ENCODE results near the gene CDH13. TPM values are rescaled to one million over a fixed set of nuclear protein-coding genes. Genes with fewer than 3 reads are reported as not detected.

CDH13 gene
- total RNA-seq, 3 donors from 2014 or later = not detected

GRCh38 chr16:82841108-82841507 is 214.3 kb downstream of the CDH13 start:
- ATAC-seq = no peak
- Mint-ChIP-seq H3K27me3 (ENCODE audit: low read depth) (no peaks in the 10 kb centered on the region), H3K4me1 (ENCODE audit: low read depth) (no peaks in the 10 kb centered on the region)

GRCh38 chr16:82843606-82844271 is 217.0 kb downstream of the CDH13 start:
- peaks cover 4% of the 10 kb centered on the region for H3K9me3 Mint-ChIP-seq
- H3K4me1 Mint-ChIP-seq (ENCODE audit: low read depth) = no peaks in the 10 kb centered on the region
- ATAC-seq (no peak), DNase-seq (no peak)
- H3K27me3 Mint-ChIP-seq (ENCODE audit: low read depth) = no peaks in the 10 kb centered on the region
- H3K36me3 Mint-ChIP-seq (ENCODE audit: insufficient read depth) = no peaks in the 10 kb centered on the region
- no peak overlapping the region for H3K4me3 Mint-ChIP-seq

More at GRCh38 chr16:82841108-82841507, 214.3 kb downstream of the CDH13 start:
- Mint-ChIP-seq H3K9me3 (no peaks in the 10 kb centered on the region), H3K36me3 (ENCODE audit: insufficient read depth) (no peaks in the 10 kb centered on the region), H3K4me3 (no peak overlapping the region)
- DNase-seq = no peak

GRCh38 chr16:82845116-82845515 is 218.3 kb downstream of the CDH13 start:
- H3K36me3 Mint-ChIP-seq (ENCODE audit: insufficient read depth) = no peaks in the 10 kb centered on the region
- H3K9me3 Mint-ChIP-seq = peaks cover 4% of the 10 kb centered on the region
- H3K27me3 Mint-ChIP-seq (ENCODE audit: low read depth) = no peaks in the 10 kb centered on the region
- H3K4me3 Mint-ChIP-seq = no peak overlapping the region
- DNase-seq = no peak
- ATAC-seq = no peak
- no peaks in the 10 kb centered on the region for H3K4me1 Mint-ChIP-seq (ENCODE audit: low read depth)

- DNase-seq (no peak), ATAC-seq (no peak)
- Mint-ChIP-seq H3K9me3 (peaks cover 4% of the 10 kb centered on the region), H3K4me1 (ENCODE audit: low read depth) (no peaks in the 10 kb centered on the region), H3K4me3 (no peak overlapping the region), H3K36me3 (ENCODE audit: insufficient read depth) (no peaks in the 10 kb centered on the region), H3K27me3 (ENCODE audit: low read depth) (no peaks in the 10 kb centered on the region)
Measured at GRCh38 chr16:82846806-82847205, 220.0 kb downstream of the CDH13 start.

- ATAC-seq = no peak
- Mint-ChIP-seq H3K27me3 (ENCODE audit: low read depth) (no peaks in the 10 kb centered on the region), H3K4me3 (no peak overlapping the region), H3K36me3 (ENCODE audit: insufficient read depth) (no peaks in the 10 kb centered on the region), H3K4me1 (ENCODE audit: low read depth) (no peaks in the 10 kb centered on the region), H3K9me3 (peaks cover 4% of the 10 kb centered on the region)
- DNase-seq = no peak
Measured at GRCh38 chr16:82848013-82848412, 221.2 kb downstream of the CDH13 start.

GRCh38 chr16:82852388-82853008 is 225.7 kb downstream of the CDH13 start:
- ATAC-seq (no peak), DNase-seq (no peak)
- no peaks in the 10 kb centered on the region for H3K36me3 Mint-ChIP-seq (ENCODE audit: insufficient read depth)
- H3K4me3 Mint-ChIP-seq = no peak overlapping the region
- H3K27me3 Mint-ChIP-seq (ENCODE audit: low read depth) = peaks cover 2% of the 10 kb centered on the region
- peaks cover 4% of the 10 kb centered on the region for H3K9me3 Mint-ChIP-seq
- H3K4me1 Mint-ChIP-seq (ENCODE audit: low read depth) = no peaks in the 10 kb centered on the region

- ATAC-seq = no peak
- Mint-ChIP-seq H3K27me3 (ENCODE audit: low read depth) (peaks cover 2% of the 10 kb centered on the region), H3K4me3 (no peak overlapping the region), H3K9me3 (no peaks in the 10 kb centered on the region), H3K36me3 (ENCODE audit: insufficient read depth) (no peaks in the 10 kb centered on the region), H3K4me1 (ENCODE audit: low read depth) (no peaks in the 10 kb centered on the region)
- no peak for DNase-seq
Measured at GRCh38 chr16:82855471-82855870, 228.7 kb downstream of the CDH13 start.

GRCh38 chr16:82857693-82858365 is 231.1 kb downstream of the CDH13 start:
- Mint-ChIP-seq H3K9me3 (no peaks in the 10 kb centered on the region), H3K36me3 (ENCODE audit: insufficient read depth) (no peaks in the 10 kb centered on the region), H3K4me3 (no peak overlapping the region), H3K4me1 (ENCODE audit: low read depth) (no peaks in the 10 kb centered on the region), H3K27me3 (ENCODE audit: low read depth) (peaks cover 2% of the 10 kb centered on the region)
- DNase-seq (no peak), ATAC-seq (no peak)

- Mint-ChIP-seq H3K36me3 (ENCODE audit: insufficient read depth) (no peaks in the 10 kb centered on the region), H3K4me1 (ENCODE audit: low read depth) (no peaks in the 10 kb centered on the region), H3K27me3 (ENCODE audit: low read depth) (peaks cover 2% of the 10 kb centered on the region), H3K9me3 (no peaks in the 10 kb centered on the region), H3K4me3 (no peak overlapping the region)
- DNase-seq = no peak
- no peak for ATAC-seq
Measured at GRCh38 chr16:82859662-82860061, 232.9 kb downstream of the CDH13 start.

- Mint-ChIP-seq H3K9me3 (no peaks in the 10 kb centered on the region), H3K4me3 (no peak overlapping the region), H3K4me1 (ENCODE audit: low read depth) (no peaks in the 10 kb centered on the region), H3K36me3 (ENCODE audit: insufficient read depth) (no peaks in the 10 kb centered on the region), H3K27me3 (ENCODE audit: low read depth) (peaks cover 2% of the 10 kb centered on the region)
- ATAC-seq (no peak), DNase-seq (no peak)
Measured at GRCh38 chr16:82860071-82860470, 233.3 kb downstream of the CDH13 start.

GRCh38 chr16:82862057-82862456 is 235.3 kb downstream of the CDH13 start:
- H3K4me3 Mint-ChIP-seq = no peak overlapping the region
- DNase-seq (no peak), ATAC-seq (no peak)
- H3K27me3 Mint-ChIP-seq (ENCODE audit: low read depth) = no peaks in the 10 kb centered on the region
- H3K9me3 Mint-ChIP-seq = peaks cover 5% of the 10 kb centered on the region
- H3K36me3 Mint-ChIP-seq (ENCODE audit: insufficient read depth) = no peaks in the 10 kb centered on the region
- H3K4me1 Mint-ChIP-seq (ENCODE audit: low read depth) = no peaks in the 10 kb centered on the region

- Mint-ChIP-seq H3K9me3 (peaks cover 5% of the 10 kb centered on the region), H3K27me3 (ENCODE audit: low read depth) (no peaks in the 10 kb centered on the region), H3K36me3 (ENCODE audit: insufficient read depth) (no peaks in the 10 kb centered on the region), H3K4me1 (ENCODE audit: low read depth) (no peaks in the 10 kb centered on the region), H3K4me3 (no peak overlapping the region)
- ATAC-seq = no peak
- no peak for DNase-seq
Measured at GRCh38 chr16:82864332-82865040, 237.7 kb downstream of the CDH13 start.

GRCh38 chr16:82865412-82865811 is 238.6 kb downstream of the CDH13 start:
- H3K27me3 Mint-ChIP-seq (ENCODE audit: low read depth) = peaks cover 2% of the 10 kb centered on the region
- peaks cover 5% of the 10 kb centered on the region for H3K9me3 Mint-ChIP-seq
- H3K4me3 Mint-ChIP-seq = no peak overlapping the region
- no peaks in the 10 kb centered on the region for H3K4me1 Mint-ChIP-seq (ENCODE audit: low read depth)
- ATAC-seq = no peak
- no peak for DNase-seq
- H3K36me3 Mint-ChIP-seq (ENCODE audit: insufficient read depth) = no peaks in the 10 kb centered on the region

GRCh38 chr16:82867485-82867884 is 240.7 kb downstream of the CDH13 start:
- Mint-ChIP-seq H3K9me3 (peaks cover 13% of the 10 kb centered on the region), H3K36me3 (ENCODE audit: insufficient read depth) (no peaks in the 10 kb centered on the region), H3K27me3 (ENCODE audit: low read depth) (peaks cover 2% of the 10 kb centered on the region)

More at GRCh38 chr16:82867485-82867884, 240.7 kb downstream of the CDH13 start:
- DNase-seq (no peak), ATAC-seq (no peak)
- no peak overlapping the region for H3K4me3 Mint-ChIP-seq
- H3K4me1 Mint-ChIP-seq (ENCODE audit: low read depth) = no peaks in the 10 kb centered on the region

Measured in activated T-cell treated with anti-CD3 and anti-CD28 coated beads, Interleukin-2, amount 50 U/mL, for 4 hours (primary cell).